ENCODE results near the gene LYRM4.

LYRM4 gene

DNA sequence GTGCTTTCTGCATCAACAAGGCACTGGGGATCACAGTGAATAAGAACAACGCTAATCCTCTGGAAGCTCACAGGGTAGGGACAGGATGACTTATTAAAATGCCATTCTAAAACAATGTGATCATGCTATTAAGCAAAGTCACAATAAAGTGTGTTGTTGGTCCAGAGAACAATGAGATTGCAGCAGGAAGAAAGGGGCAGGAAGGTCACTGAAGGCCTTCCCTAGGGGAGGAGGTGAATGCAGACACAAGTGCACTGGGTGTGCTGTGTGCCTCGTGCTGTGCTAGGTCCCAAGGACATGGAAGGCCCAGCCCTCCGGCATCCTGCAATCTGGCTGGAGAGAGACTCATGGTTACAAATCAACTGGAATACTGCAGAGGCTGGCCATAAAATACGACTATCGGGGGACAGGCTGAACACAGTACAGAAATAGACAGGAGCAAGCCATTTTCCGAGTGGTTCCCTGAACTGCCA lies 55.7 kb downstream of the LYRM4 start:
- H2AFZ ChIP-seq (ENCODE audit: low read depth, low read length) = no peak overlapping the region
- no peaks in the 10 kb centered on the region for H3K9me3 ChIP-seq (ENCODE audit: control insufficient read depth, low read length)
- H2BK12ac ChIP-seq (ENCODE audit: low read length in 2 of 2) = no peak overlapping the region
- no peak overlapping the region for H3K4me2 ChIP-seq (ENCODE audit: low read length, poor library complexity, severe bottlenecking)
- H4K91ac ChIP-seq (ENCODE audit: low read length) = no peak overlapping the region
- H2BK120ac ChIP-seq (ENCODE audit: low read depth, low read length) = no peak overlapping the region
- no peak overlapping the region for H2AK5ac ChIP-seq (ENCODE audit: low read length, severe bottlenecking)
- no peak for DNase-seq
- peak overlapping the region; percentile 50 for H3K9ac ChIP-seq (ENCODE audit: low read length)
- no peak overlapping the region for H3K27ac ChIP-seq (ENCODE audit: low read length, poor library complexity, severe bottlenecking)
- 77% methylated on average over 6 of the region's 6 CpGs for WGBS
- H3K36me3 ChIP-seq (ENCODE audit: control insufficient read depth in 1 of 2, insufficient read depth in 2 of 2, low read depth in 1 of 2, low read length in 2 of 2) = peaks cover 0 to 5% of the 10 kb centered on the region in 2 experiments
- no peak overlapping the region for H4K8ac ChIP-seq (ENCODE audit: low read length)
- H3K18ac ChIP-seq (ENCODE audit: low read depth in 1 of 2, low read length in 2 of 2) = no peak overlapping the region
- peaks cover 27% of the 10 kb centered on the region for H3K79me1 ChIP-seq (replicated peaks; ENCODE audit: low read length, poor library complexity, severe bottlenecking)
- H3K23ac ChIP-seq (ENCODE audit: low read length in 2 of 2) = peak overlapping the region in 1 of 2 experiments; percentile 9
- H3K14ac ChIP-seq (ENCODE audit: low read length in 2 of 2) = no peak overlapping the region
- H3K4me3 ChIP-seq (ENCODE audit: insufficient read depth in 1 of 2, low read depth in 1 of 2, low read length in 2 of 2) = no peak overlapping the region
- H2BK15ac ChIP-seq (ENCODE audit: low read depth, poor library complexity, severe bottlenecking) = no peak overlapping the region
- H3K4me1 ChIP-seq (ENCODE audit: control insufficient read depth, insufficient read depth, low read depth, low read length) = peaks cover 7% of the 10 kb centered on the region
- no peak overlapping the region for H3K4ac ChIP-seq (ENCODE audit: low read depth in 1 of 2, low read length in 2 of 2)
- no peaks in the 10 kb centered on the region for H3K27me3 ChIP-seq (ENCODE audit: control insufficient read depth in 1 of 2, insufficient read depth in 1 of 2, low read length in 2 of 2)
- no peak overlapping the region for H2BK5ac ChIP-seq (ENCODE audit: low read depth, low read length, poor library complexity, severe bottlenecking)

DNA sequence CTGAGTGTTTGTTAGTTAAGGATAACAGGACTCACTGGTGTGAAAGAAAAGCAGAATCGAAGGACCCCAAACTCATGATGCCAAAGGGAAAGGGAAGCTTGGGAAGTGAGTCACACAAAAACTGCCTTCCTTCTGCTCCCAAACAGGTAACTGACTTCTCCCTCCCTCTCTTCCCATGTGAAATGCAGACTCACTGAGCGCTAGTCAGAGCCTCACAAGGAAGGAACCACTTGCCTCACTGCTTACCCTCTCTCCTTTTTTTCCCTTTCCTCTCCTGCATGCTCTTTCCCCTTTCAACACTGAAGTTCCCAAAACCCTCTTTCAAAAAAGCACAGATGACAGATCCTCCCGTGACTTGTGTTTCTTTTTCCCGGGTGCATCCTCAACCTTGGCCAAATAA lies 56.4 kb downstream of the LYRM4 start:
- Histone ChIP-seq H3K79me1 (replicated peaks; ENCODE audit: low read length, poor library complexity, severe bottlenecking) (peaks cover 31% of the 10 kb centered on the region), H4K8ac (ENCODE audit: low read length) (no peak overlapping the region), H3K4ac (ENCODE audit: low read depth in 1 of 2, low read length in 2 of 2) (no peak overlapping the region), H3K4me2 (ENCODE audit: low read length, poor library complexity, severe bottlenecking) (no peak overlapping the region), H2AK5ac (ENCODE audit: low read length, severe bottlenecking) (no peak overlapping the region), H3K36me3 (ENCODE audit: control insufficient read depth in 1 of 2, insufficient read depth in 2 of 2, low read depth in 1 of 2, low read length in 2 of 2) (peaks cover 0 to 5% of the 10 kb centered on the region in 2 experiments), H2AFZ (ENCODE audit: low read depth, low read length) (no peak overlapping the region), H3K4me3 (ENCODE audit: insufficient read depth in 1 of 2, low read depth in 1 of 2, low read length in 2 of 2) (no peak overlapping the region), H3K14ac (ENCODE audit: low read length in 2 of 2) (no peak overlapping the region), H3K23ac (ENCODE audit: low read length in 2 of 2) (no peak overlapping the region), H3K27ac (ENCODE audit: low read length, poor library complexity, severe bottlenecking) (no peak overlapping the region), H2BK120ac (ENCODE audit: low read depth, low read length) (no peak overlapping the region), H4K91ac (ENCODE audit: low read length) (no peak overlapping the region), H2BK12ac (ENCODE audit: low read length in 2 of 2) (no peak overlapping the region), H3K9me3 (ENCODE audit: control insufficient read depth, low read length) (no peaks in the 10 kb centered on the region), H3K4me1 (ENCODE audit: control insufficient read depth, insufficient read depth, low read depth, low read length) (peaks cover 7% of the 10 kb centered on the region), H2BK5ac (ENCODE audit: low read depth, low read length, poor library complexity, severe bottlenecking) (no peak overlapping the region), H3K9ac (ENCODE audit: low read length) (no peak overlapping the region), H3K18ac (ENCODE audit: low read depth in 1 of 2, low read length in 2 of 2) (no peak overlapping the region), H3K27me3 (ENCODE audit: control insufficient read depth in 1 of 2, insufficient read depth in 1 of 2, low read length in 2 of 2) (no peaks in the 10 kb centered on the region), H2BK15ac (ENCODE audit: low read depth, poor library complexity, severe bottlenecking) (no peak overlapping the region)
- WGBS = 92% methylated on average over 4 of the region's 4 CpGs
- no peak for DNase-seq

DNA sequence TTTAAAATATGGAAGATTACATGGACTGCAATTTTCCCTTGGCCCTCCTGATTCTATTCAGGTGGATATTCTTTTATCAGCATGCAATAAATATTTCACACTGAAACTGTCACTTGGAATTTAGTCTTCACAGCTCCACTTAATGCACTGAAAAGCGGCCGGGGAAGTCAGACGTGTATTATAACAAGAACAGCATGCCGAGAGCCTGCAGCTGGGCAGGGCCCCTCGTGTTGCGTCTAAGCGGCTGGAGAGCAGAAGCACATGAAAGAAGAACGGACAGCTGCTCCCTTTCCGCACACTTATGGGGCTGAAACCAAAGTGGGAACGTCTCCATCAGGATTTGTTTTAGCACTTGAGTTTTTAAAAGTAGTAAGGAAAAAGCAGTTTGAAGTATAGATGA lies 57.2 kb downstream of the LYRM4 start:
- no peak overlapping the region for H3K23ac ChIP-seq (ENCODE audit: low read length in 2 of 2)
- H3K14ac ChIP-seq (ENCODE audit: low read length in 2 of 2) = no peak overlapping the region
- no peak overlapping the region for H4K8ac ChIP-seq (ENCODE audit: low read length)
- WGBS = 85% methylated on average over 10 of the region's 10 CpGs
- no peak overlapping the region for H2BK15ac ChIP-seq (ENCODE audit: low read depth, poor library complexity, severe bottlenecking)
- no peak overlapping the region for H2AFZ ChIP-seq (ENCODE audit: low read depth, low read length)
- H3K18ac ChIP-seq (ENCODE audit: low read depth in 1 of 2, low read length in 2 of 2) = no peak overlapping the region
- H3K4me1 ChIP-seq (ENCODE audit: control insufficient read depth, insufficient read depth, low read depth, low read length) = peaks cover 7% of the 10 kb centered on the region
- H4K91ac ChIP-seq (ENCODE audit: low read length) = no peak overlapping the region
- peaks cover 31% of the 10 kb centered on the region for H3K79me1 ChIP-seq (replicated peaks; ENCODE audit: low read length, poor library complexity, severe bottlenecking)
- no peak overlapping the region for H2BK5ac ChIP-seq (ENCODE audit: low read depth, low read length, poor library complexity, severe bottlenecking)
- H2AK5ac ChIP-seq (ENCODE audit: low read length, severe bottlenecking) = no peak overlapping the region
- H3K4ac ChIP-seq (ENCODE audit: low read depth in 1 of 2, low read length in 2 of 2) = no peak overlapping the region
- no peak overlapping the region for H3K4me3 ChIP-seq (ENCODE audit: insufficient read depth in 1 of 2, low read depth in 1 of 2, low read length in 2 of 2)
- H3K27me3 ChIP-seq (ENCODE audit: control insufficient read depth in 1 of 2, insufficient read depth in 1 of 2, low read length in 2 of 2) = no peaks in the 10 kb centered on the region
- H2BK120ac ChIP-seq (ENCODE audit: low read depth, low read length) = no peak overlapping the region
- DNase-seq = no peak
- no peak overlapping the region for H2BK12ac ChIP-seq (ENCODE audit: low read length in 2 of 2)
- H3K9ac ChIP-seq (ENCODE audit: low read length) = no peak overlapping the region
- peaks cover 0 to 5% of the 10 kb centered on the region in 2 experiments for H3K36me3 ChIP-seq (ENCODE audit: control insufficient read depth in 1 of 2, insufficient read depth in 2 of 2, low read depth in 1 of 2, low read length in 2 of 2)
- H3K4me2 ChIP-seq (ENCODE audit: low read length, poor library complexity, severe bottlenecking) = no peak overlapping the region
- no peaks in the 10 kb centered on the region for H3K9me3 ChIP-seq (ENCODE audit: control insufficient read depth, low read length)
- H3K27ac ChIP-seq (ENCODE audit: low read length, poor library complexity, severe bottlenecking) = no peak overlapping the region

GRCh38 chr6:5202941-5203340 lies 57.8 kb downstream of the LYRM4 start:
- no peak for DNase-seq
- H3K23ac ChIP-seq (ENCODE audit: low read length in 2 of 2) = no peak overlapping the region
- no peak overlapping the region for H2BK15ac ChIP-seq (ENCODE audit: low read depth, poor library complexity, severe bottlenecking)
- H3K27me3 ChIP-seq (ENCODE audit: control insufficient read depth in 1 of 2, insufficient read depth in 1 of 2, low read length in 2 of 2) = no peaks in the 10 kb centered on the region
- H3K4ac ChIP-seq (ENCODE audit: low read depth in 1 of 2, low read length in 2 of 2) = no peak overlapping the region
- H2BK12ac ChIP-seq (ENCODE audit: low read length in 2 of 2) = no peak overlapping the region
- no peak overlapping the region for H4K8ac ChIP-seq (ENCODE audit: low read length)
- no peak overlapping the region for H3K14ac ChIP-seq (ENCODE audit: low read length in 2 of 2)
- peaks cover 0 to 5% of the 10 kb centered on the region in 2 experiments for H3K36me3 ChIP-seq (ENCODE audit: control insufficient read depth in 1 of 2, insufficient read depth in 2 of 2, low read depth in 1 of 2, low read length in 2 of 2)
- H2BK5ac ChIP-seq (ENCODE audit: low read depth, low read length, poor library complexity, severe bottlenecking) = no peak overlapping the region
- H3K4me3 ChIP-seq (ENCODE audit: insufficient read depth in 1 of 2, low read depth in 1 of 2, low read length in 2 of 2) = no peak overlapping the region
- H3K27ac ChIP-seq (ENCODE audit: low read length, poor library complexity, severe bottlenecking) = no peak overlapping the region
- H3K18ac ChIP-seq (ENCODE audit: low read depth in 1 of 2, low read length in 2 of 2) = no peak overlapping the region
- H2BK120ac ChIP-seq (ENCODE audit: low read depth, low read length) = no peak overlapping the region
- no peak overlapping the region for H4K91ac ChIP-seq (ENCODE audit: low read length)
- H3K4me1 ChIP-seq (ENCODE audit: control insufficient read depth, insufficient read depth, low read depth, low read length) = peaks cover 7% of the 10 kb centered on the region
- peaks cover 33% of the 10 kb centered on the region for H3K79me1 ChIP-seq (replicated peaks; ENCODE audit: low read length, poor library complexity, severe bottlenecking)
- no peak overlapping the region for H2AK5ac ChIP-seq (ENCODE audit: low read length, severe bottlenecking)
- H3K4me2 ChIP-seq (ENCODE audit: low read length, poor library complexity, severe bottlenecking) = no peak overlapping the region
- no peaks in the 10 kb centered on the region for H3K9me3 ChIP-seq (ENCODE audit: control insufficient read depth, low read length)
- H3K9ac ChIP-seq (ENCODE audit: low read length) = no peak overlapping the region
- H2AFZ ChIP-seq (ENCODE audit: low read depth, low read length) = no peak overlapping the region
- over 99% methylated on average over 7 of the region's 7 CpGs for WGBS

Data from mesenchymal stem cell (in vitro differentiated cells and primary cell).